Ascending aorta (tissue), 2 donors: ENCODE measurements around the gene POLR1A. TPM values are rescaled to one million over a fixed set of nuclear protein-coding genes. Genes with fewer than 3 reads are reported as not detected.

Source experiments
- DNase-seq, 2 donors: peaks; one replicate each; pipeline ENCODE4 v3.0.0-alpha.2; 2019; ENCODE audit warnings: low spot score in 2 of 2
- H3K27ac ChIP-seq, 2 donors: fragments of 200-600 bp; sonication (generic); one replicate each; pipeline ENCODE4 v1.5.1; 2016 to 2017; ENCODE audit warnings: mild to moderate bottlenecking in 1 of 2
- H3K27me3 ChIP-seq: fragments of 200-600 bp; sonication (generic); one replicate; pipeline ENCODE4 v1.5.1; 2017
- H3K36me3 ChIP-seq, 2 donors: fragments of 200-600 bp; sonication (generic); one replicate each; pipeline ENCODE4 v1.5.1; 2016
- H3K4me1 ChIP-seq, 2 donors: fragments of 200-600 bp; sonication (generic); one replicate each; pipeline ENCODE4 v1.5.1; 2016 to 2017; ENCODE audit warnings: mild to moderate bottlenecking in 1 of 2
- H3K4me3 ChIP-seq, 2 donors: fragments of 200-600 bp; sonication (generic); one replicate each; pipeline ENCODE4 v1.5.1; 2016 to 2017; ENCODE audit warnings: mild to moderate bottlenecking in 1 of 2
- H3K9me3 ChIP-seq, 2 donors: fragments of 200-600 bp; sonication (generic); one replicate each; pipeline ENCODE4 v1.5.1; 2016
- intact Hi-C: fragments of 100-400 bp; cut with DNase I; formaldehyde crosslinking; loops from one replicate; pipeline ENCODE4 v1.15.1; 2023
- total RNA-seq: library from RNA; depleted of rRNA; stranded (reverse); fragments of >200 nt; gene quantifications from one replicate; pipeline ENCODE4 v1.1.0, GENCODE V29; 2016
- TF ChIP-seq, protein P1 (sequence below), 3 experiments: fragments of 200-600 bp in 2 of 3; fragments of 450-650 bp in 1 of 3; sonication (generic) in 2 of 3; IDR thresholded peaks; one replicate each; pipeline ENCODE4 v1.5.1; 2016 to 2019; ENCODE audit warnings: antibody characterized with exemption in 3 of 3, mild to moderate bottlenecking in 1 of 3, moderate library complexity in 1 of 3

POLR1A gene
- total RNA-seq, 1 donor from 2014 or later, result 8.0 TPM

DNA sequence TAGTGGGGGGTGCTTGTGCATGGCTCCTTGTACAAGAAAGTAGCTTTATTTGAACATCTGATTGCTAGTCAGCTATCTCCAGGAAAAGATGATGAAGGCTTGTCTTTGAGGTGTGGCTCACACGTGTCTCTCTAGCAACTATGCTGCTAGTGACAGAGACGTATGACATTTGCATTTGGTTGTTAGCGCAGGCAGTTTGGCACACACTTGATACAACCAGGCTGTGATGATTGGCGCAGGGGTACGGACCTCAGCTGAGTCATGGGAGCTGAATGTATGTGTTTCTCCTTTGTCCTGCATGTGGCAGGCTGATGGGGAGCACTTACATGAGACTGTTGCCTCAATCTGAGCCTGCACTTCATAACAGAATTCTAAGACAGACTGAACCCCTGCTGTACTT, 30.0 kb upstream of the POLR1A start:
- Histone ChIP-seq H3K36me3 (peaks cover 91 to 93% of the 10 kb centered on the region in 2 donors), H3K4me1 (no peaks in the 10 kb centered on the region)

DNA sequence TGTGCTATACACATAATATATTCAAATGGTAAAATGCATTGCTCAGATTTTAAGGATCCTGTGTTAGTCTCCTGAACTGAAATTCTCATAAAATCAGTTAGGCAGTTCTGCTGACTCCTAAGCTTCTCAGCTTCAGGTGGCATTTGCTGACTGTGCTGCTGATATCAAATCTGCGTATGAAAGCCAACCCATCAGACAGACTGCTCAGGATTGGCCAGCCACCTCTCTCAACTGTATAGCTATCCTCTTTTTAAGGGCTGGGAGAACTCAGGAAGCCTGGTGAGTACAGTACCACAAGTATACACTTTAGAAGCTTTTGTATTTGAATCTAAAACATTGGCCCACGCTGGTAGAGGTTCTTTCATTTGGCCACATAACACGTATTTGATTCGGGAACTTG, 29.0 kb upstream of the POLR1A start:
- TF ChIP-seq, protein P1, sequence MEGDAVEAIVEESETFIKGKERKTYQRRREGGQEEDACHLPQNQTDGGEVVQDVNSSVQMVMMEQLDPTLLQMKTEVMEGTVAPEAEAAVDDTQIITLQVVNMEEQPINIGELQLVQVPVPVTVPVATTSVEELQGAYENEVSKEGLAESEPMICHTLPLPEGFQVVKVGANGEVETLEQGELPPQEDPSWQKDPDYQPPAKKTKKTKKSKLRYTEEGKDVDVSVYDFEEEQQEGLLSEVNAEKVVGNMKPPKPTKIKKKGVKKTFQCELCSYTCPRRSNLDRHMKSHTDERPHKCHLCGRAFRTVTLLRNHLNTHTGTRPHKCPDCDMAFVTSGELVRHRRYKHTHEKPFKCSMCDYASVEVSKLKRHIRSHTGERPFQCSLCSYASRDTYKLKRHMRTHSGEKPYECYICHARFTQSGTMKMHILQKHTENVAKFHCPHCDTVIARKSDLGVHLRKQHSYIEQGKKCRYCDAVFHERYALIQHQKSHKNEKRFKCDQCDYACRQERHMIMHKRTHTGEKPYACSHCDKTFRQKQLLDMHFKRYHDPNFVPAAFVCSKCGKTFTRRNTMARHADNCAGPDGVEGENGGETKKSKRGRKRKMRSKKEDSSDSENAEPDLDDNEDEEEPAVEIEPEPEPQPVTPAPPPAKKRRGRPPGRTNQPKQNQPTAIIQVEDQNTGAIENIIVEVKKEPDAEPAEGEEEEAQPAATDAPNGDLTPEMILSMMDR (IDR thresholded peaks at IDR 0.05), result no peak
- no peak overlapping the region for H3K4me3 ChIP-seq
- intact Hi-C loops, result no loop called here
- no peaks in the 10 kb centered on the region for H3K9me3 ChIP-seq
- no peak for DNase-seq
- no peak overlapping the region for H3K27ac ChIP-seq
- H3K36me3 ChIP-seq, result peaks cover 93 to 100% of the 10 kb centered on the region in 2 donors
- H3K4me1 ChIP-seq, result no peaks in the 10 kb centered on the region
- H3K27me3 ChIP-seq, result no peaks in the 10 kb centered on the region

More for the DNA sequence above, 30.0 kb upstream of the POLR1A start:
- no peak for DNase-seq
- H3K4me3 ChIP-seq, result no peak overlapping the region
- no peak overlapping the region for H3K27ac ChIP-seq
- TF ChIP-seq, protein P1 (IDR thresholded peaks at IDR 0.05), result no peak
- H3K9me3 ChIP-seq, result no peaks in the 10 kb centered on the region
- H3K27me3 ChIP-seq, result no peaks in the 10 kb centered on the region
- intact Hi-C loops, result no loop called here

GRCh38 chr2:86124683-86125082, 19.0 kb upstream of the POLR1A start:
- H3K4me1 ChIP-seq, result no peaks in the 10 kb centered on the region
- intact Hi-C loops, result no loop called here
- no peaks in the 10 kb centered on the region for H3K9me3 ChIP-seq
- peaks cover 94 to 99% of the 10 kb centered on the region in 2 donors for H3K36me3 ChIP-seq
- no peaks in the 10 kb centered on the region for H3K27me3 ChIP-seq
- TF ChIP-seq, protein P1 (IDR thresholded peaks at IDR 0.05), result no peak
- no peak for DNase-seq
- no peak overlapping the region for H3K27ac ChIP-seq
- no peak overlapping the region for H3K4me3 ChIP-seq

GRCh38 chr2:86123328-86123925, 17.7 kb upstream of the POLR1A start:
- intact Hi-C loops, result no loop called here
- Histone ChIP-seq H3K4me1 (no peaks in the 10 kb centered on the region), H3K27ac (no peak overlapping the region), H3K4me3 (no peak overlapping the region), H3K36me3 (peaks cover 93 to 99% of the 10 kb centered on the region in 2 donors), H3K27me3 (no peaks in the 10 kb centered on the region), H3K9me3 (no peaks in the 10 kb centered on the region)
- no peak for DNase-seq
- TF ChIP-seq, protein P1 (IDR thresholded peaks at IDR 0.05), result no peak

GRCh38 chr2:86118130-86118529, 12.4 kb upstream of the POLR1A start:
- Histone ChIP-seq H3K9me3 (no peaks in the 10 kb centered on the region), H3K36me3 (peaks cover 73 to 82% of the 10 kb centered on the region in 2 donors)

More at GRCh38 chr2:86118130-86118529, 12.4 kb upstream of the POLR1A start:
- H3K27ac ChIP-seq, result no peak overlapping the region
- intact Hi-C loops, result no loop called here
- no peaks in the 10 kb centered on the region for H3K27me3 ChIP-seq
- TF ChIP-seq, protein P1 (IDR thresholded peaks at IDR 0.05), result no peak
- no peak for DNase-seq
- no peak overlapping the region for H3K4me3 ChIP-seq
- peaks cover 2 to 10% of the 10 kb centered on the region in 2 donors for H3K4me1 ChIP-seq
